DMS53 treated with DMSO at 0.1 percent for 48 hours (cell line): ENCODE data around the gene FARS2.
A peak's percentile ranks its signal among the peaks of the same experiment; 100 is the strongest.

Experiments used
- DNase-seq: peaks from one replicate; lab custom pipeline; 2025; ENCODE audit not compliant: unreplicated experiment; lab: John Stamatoyannopoulos, UW

FARS2 gene

GRCh38 chr6:5422321-5422915, 161.1 kb downstream of the FARS2 start:
- peak; percentile 65 for DNase-seq

DNA sequence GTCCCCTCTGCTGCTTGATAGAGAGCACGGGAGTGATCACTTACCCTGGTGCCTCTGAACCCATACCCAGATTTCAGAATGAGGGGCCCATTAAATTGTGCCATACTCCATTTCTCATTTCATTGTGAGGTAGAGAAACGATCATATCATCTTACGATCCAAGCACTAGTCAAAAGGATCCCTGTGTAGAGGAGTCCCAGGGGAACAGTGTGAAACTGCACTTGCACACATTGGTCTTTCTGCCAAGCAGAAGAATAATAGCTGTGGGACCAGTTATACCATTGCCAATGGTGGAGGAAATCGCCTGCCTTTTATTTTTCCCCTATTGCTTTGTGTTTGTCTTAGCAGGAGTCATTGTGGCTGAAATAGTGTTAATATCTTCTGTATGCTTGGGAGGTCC, 161.9 kb downstream of the FARS2 start:
- no peak for DNase-seq

DNA sequence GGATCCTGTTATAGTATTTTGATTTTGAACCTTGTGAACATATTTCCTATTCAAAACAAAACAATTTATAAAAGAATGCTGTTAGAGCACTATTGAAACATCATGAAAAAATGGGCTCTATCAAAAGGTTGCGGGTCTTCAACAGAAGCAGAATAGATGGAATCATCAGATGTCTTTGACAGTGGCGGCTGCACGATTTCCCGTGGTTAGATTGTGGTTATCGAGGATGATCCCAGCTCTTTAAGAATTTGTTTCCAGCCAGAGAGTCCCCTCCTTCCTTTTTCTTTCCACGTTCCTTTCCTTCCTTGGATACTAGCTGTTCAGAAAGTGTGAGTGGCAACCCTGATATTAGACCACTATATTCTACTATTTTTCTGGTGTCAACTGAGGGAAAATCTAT, 163.4 kb downstream of the FARS2 start:
- no peak for DNase-seq

- no peak for DNase-seq
Observed at GRCh38 chr6:5425267-5425666, 164.0 kb downstream of the FARS2 start.

DNA sequence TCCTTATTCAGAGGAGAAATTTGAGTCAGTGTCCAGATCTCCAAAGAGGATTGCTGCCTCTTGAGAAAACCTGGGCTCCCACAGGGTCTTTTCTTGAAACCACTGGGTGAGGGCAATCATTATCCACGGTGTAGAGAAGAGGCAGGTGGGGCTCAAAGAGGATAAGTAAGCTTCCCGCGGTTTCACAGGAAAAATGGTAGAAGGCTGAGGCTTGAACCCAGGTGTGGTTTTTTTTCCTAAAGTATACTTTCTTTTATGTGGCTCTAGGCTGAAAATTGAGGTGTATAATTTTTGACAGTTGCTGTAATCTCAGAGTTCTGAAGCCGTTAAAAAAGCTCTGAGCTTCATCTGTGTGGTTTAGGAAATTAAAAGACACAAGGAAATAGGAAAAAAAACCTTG, 164.5 kb downstream of the FARS2 start:
- DNase-seq = no peak

DNA sequence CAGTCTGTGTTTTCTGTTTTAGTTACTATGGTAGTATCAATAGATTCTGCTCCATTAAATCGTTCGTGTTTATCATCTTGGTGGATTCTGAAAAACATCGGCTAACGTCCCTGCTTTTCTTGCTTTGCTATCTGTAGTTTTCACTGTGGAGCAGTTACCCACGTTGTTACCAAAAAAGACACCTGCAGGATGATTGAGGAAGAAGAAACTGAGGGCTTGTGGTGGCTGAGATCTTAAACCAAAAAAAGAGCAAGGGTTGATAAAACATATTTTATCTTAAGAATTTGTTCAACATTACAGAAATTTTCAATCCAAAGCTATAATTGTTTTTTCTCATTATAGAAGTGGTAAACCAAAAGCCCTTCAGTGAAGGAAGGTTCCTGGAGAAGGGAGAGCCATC, 166.3 kb downstream of the FARS2 start:
- DNase-seq = no peak

GRCh38 chr6:5433324-5433723, 172.0 kb downstream of the FARS2 start:
- no peak for DNase-seq

DNA sequence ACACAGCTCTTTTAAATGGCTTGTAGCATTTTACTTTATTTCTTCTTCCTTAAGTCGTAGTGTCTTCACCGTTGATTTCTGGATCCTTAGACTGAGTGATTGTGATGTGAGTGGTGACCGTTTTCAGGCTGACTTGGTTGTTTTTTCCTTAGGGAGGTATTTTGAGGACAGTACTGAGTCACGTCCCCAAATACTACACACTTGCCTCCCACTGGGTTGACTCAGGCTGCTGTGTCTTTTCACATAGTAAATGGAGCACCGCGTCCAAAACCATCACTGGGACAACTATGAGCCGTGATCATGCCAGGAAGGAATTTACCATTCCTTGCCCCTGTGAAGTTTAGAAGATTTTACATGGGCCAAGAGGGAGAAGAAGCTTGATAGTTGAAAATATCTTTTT, 174.1 kb downstream of the FARS2 start:
- DNase-seq = no peak

DNA sequence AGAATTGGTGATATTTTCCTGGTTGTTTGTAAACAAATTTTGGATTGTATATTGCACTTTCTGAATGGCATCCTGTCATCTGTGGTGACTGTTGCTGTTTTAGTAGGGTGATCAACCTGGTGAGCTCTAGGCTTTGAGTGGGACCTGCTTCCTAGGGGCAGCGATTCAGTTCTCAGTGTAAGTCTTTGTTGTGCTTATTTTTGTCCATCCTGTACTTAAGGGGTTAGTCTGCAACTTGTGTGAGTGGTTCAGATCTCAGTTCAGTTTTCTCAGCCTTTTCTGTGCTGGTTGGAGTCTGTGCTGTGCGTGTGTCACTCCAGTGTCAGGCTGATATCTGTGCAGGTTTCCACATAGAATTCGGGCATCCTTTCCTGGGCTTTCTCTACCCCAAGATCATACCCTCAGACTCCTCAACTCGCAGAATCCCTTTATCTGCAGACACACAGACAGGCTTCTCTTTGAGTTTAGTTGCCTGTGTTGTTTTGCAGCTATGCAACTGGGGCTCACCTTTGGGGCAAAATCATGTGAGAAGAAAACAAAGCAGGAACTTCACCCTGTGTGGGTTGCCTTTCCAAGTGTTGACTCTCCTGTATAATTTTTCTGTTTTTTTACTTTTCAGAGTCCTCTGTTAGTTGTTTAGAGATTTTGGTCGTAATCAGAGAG, 177.7 kb downstream of the FARS2 start:
- peak; percentile 19 for DNase-seq

DNA sequence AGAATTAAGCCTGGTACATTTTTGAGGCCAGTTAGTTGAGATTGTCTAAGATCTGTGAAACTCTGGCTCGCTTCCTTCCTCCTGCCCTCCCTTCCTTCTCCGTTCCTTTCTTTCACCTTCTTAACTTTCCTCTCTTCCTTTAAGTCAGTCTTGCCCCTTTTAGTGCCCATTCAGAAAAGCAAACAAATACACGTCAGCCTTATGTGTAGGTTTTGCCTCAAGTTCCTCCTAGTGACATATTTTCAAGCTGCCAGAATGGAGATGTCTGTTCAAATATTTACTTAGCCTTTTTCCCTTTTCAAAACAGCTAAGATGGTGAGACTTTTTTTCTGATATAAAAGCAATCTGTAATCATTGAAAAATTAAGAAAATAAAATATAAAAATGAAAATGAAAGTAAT, 178.4 kb downstream of the FARS2 start:
- peak; percentile 78 for DNase-seq

- no peak for DNase-seq
Observed at GRCh38 chr6:5442319-5442718, 181.0 kb downstream of the FARS2 start.

- DNase-seq = no peak
Observed at GRCh38 chr6:5442916-5443315, 181.6 kb downstream of the FARS2 start.

DNA sequence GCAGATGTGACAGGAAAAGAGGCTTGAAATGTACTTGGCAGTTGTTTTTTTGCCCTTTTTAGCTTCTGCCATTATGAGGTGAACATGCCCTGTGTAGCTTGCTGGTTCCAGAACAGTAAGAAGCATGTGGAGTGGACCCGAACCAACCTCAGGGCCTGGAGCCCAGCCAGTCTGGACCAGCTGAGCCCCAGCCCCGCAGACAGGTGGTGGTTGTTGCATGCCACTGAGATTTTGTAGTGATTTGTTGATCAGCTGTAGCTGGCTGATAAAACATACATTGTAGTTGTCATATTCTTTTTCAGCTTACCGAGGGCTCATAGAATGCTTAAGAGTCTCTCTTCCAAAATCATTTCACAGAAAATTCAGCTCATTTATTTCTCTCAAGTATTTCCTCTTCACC, 182.2 kb downstream of the FARS2 start:
- DNase-seq = no peak

- no peak for DNase-seq
Observed at GRCh38 chr6:5446362-5447075, 185.2 kb downstream of the FARS2 start.

GRCh38 chr6:5447921-5448320, 186.6 kb downstream of the FARS2 start:
- DNase-seq = no peak

DNA sequence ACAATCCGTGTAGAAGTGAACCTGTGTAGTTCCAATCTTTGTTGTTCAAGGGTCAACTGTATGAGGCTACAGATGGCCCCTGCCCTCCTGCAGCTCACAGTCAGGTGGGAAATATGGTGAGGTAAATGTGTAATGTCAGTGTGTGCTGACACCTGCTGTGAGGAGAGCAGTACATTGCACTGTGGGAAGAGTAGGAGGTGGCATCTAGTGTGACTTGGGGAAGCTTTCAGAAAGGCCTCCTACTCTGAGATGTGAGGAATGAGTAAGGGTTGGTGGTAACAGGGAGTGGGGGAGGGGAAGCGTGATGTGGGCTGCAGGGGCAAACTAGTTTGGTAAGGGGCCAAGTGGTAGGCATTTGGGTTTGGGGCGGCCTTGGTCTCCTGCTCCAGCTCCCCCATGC, 188.8 kb downstream of the FARS2 start:
- no peak for DNase-seq

DNA sequence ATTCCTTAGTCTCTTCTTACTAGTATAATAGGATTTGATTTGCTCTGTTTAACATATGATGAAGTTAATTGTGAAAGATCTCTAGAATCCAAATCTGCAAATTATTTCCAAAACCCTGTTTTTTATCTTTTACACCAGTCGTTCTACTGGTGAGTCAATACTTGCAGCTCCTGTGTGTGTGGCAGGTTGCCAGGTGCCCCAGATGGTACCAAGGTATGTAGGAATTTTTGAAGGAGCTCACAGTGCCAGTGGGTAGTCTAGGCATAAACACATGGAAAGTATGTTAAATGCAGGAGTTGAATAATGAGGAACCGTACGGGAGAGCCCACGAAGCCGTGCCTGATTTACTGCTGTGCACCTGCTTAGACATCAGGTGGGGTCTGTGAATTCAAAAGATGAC, 192.2 kb downstream of the FARS2 start:
- no peak for DNase-seq

- DNase-seq = no peak
Observed at GRCh38 chr6:5455142-5455541, 193.8 kb downstream of the FARS2 start.

- no peak for DNase-seq
Observed at GRCh38 chr6:5457041-5457440, 195.7 kb downstream of the FARS2 start.

DNA sequence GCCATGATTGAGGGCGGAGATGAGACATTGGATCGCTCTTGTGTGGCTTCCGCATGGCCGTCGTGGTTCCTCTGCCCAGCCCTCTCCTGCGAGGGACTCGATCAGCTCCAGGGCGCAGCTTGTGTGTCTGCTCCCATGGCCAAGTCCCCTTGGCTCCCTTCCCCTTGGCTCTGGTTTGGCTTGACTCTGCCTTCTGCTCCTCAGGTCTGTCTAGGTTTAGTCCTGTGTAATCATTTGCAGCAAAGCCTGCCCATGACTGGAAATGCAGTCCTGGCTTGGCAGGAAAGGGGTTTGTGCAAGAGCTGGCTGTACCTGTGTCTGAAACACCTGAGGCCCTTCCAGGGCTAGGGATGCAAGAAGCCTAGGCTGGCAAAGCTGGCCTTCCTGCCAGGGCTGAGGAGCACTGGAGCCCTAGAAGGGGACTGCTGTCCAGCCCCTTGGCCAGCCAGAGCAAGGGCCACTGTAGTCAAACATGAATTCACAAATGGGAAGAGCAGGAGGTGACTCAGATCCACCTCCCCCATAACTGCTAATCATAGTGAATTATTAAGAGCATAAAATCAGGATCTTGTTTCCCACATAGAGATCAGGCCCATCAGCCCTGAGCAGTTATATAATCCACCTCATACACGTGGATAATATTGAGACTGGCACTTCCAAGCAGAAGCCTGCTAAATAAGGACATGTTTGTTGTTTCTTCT, 196.8 kb downstream of the FARS2 start:
- peak; percentile 80 for DNase-seq

DNA sequence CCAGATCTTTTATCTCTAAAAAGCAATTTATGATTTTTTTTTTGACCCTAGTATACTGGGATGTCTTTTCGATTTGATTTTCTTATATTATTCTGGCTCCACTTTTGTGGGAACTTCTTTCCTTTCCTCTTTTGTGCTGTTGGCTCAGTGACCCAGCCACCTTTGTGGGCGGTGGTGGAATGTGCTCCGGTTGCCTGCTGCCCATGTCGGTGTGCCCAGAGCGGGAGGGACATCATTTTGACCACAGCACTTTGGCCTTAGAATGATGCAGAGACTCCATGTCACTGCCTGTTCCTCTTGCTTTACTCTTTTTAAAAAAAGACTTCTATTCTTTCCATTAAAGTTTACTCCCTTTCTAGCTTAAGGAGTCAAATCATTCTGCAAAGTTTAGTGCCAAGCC, 198.0 kb downstream of the FARS2 start:
- DNase-seq = no peak

GRCh38 chr6:5461365-5461764, 200.1 kb downstream of the FARS2 start:
- no peak for DNase-seq
